Neural crest cell (in vitro differentiated cells): ENCODE results near the gene LMO2. TPM values are rescaled to one million over a fixed set of nuclear protein-coding genes. Genes with fewer than 3 reads are reported as not detected.
"Not testable (repeated sequence)": the region's sequence is repeated elsewhere in the genome, so short reads cannot be mapped to it uniquely, and the experiment has no call there.

ENCODE experiments used
- DNase-seq: peaks from one replicate; pipeline ENCODE4 v3.0.0; 2021; ENCODE audit warnings: low read depth, mixed read lengths, low spot score
- H3K27ac Mint-ChIP-seq: one replicate; pipeline ENCODE4 v1.8.0; 2021; ENCODE audit warnings: mild to moderate bottlenecking, mixed read lengths; ENCODE audit not compliant: unreplicated experiment
- H3K27me3 Mint-ChIP-seq: 2 replicates; pipeline ENCODE4 v1.8.0; 2021; ENCODE audit warnings: low read depth, mild to moderate bottlenecking, mixed read lengths
- H3K36me3 Mint-ChIP-seq: 2 replicates; pipeline ENCODE4 v1.8.0; 2021; ENCODE audit warnings: low read depth, mild to moderate bottlenecking, mixed read lengths
- H3K4me1 Mint-ChIP-seq: 2 replicates; pipeline ENCODE4 v1.8.0; 2021; ENCODE audit warnings: mixed read lengths
- H3K4me3 Mint-ChIP-seq: one replicate; pipeline ENCODE4 v1.8.0; 2021; ENCODE audit warnings: mild to moderate bottlenecking, mixed read lengths
- H3K9me3 Mint-ChIP-seq: 2 replicates; pipeline ENCODE4 v1.8.0; 2021; ENCODE audit warnings: mixed read lengths
- CTCF ChIP-seq: fragments of 200-600 bp; sonication (generic); conservative IDR thresholded peaks from 2 replicates; pipeline ENCODE4 v1.5.0; 2021; ENCODE audit warnings: antibody characterized with exemption, mild to moderate bottlenecking
- total RNA-seq: library from RNA; stranded (reverse); gene quantifications from 2 replicates; pipeline ENCODE4 v1.2.1, GENCODE V29; 2021

LMO2 gene
- total RNA-seq, 1 donor from 2014 or later: 0.49 TPM

GRCh38 chr11:33825854-33826560, 65.9 kb downstream of the LMO2 start:
- no peaks in the 10 kb centered on the region for H3K9me3 Mint-ChIP-seq
- H3K4me3 Mint-ChIP-seq: no peak overlapping the region
- H3K36me3 Mint-ChIP-seq: no peaks in the 10 kb centered on the region
- no peak overlapping the region for H3K27ac Mint-ChIP-seq
- peaks cover 19% of the 10 kb centered on the region for H3K27me3 Mint-ChIP-seq
- no peak for DNase-seq
- TF ChIP-seq CTCF: no peak
- peaks cover 4% of the 10 kb centered on the region for H3K4me1 Mint-ChIP-seq

DNA sequence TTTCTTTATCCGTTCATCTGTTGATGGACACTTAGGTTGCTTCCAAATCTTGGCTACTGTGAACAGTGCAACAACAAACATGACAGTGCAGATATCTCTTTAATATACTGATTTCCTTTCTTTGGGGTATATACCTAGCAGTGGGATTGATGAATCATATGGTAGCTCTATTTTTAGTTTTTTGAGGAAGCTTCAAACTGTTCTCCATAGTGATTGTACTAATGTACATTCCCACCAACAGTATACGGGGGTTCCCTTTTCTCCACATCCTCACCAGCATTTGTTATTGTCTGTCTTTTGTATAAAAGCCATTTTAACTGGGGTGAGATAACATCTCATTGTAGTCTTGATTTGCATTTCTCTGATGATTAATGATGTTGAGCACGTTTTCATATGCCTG, 68.9 kb downstream of the LMO2 start:
- not testable (repeated sequence) for H3K4me3 Mint-ChIP-seq, H3K27me3 Mint-ChIP-seq, H3K27ac Mint-ChIP-seq, H3K9me3 Mint-ChIP-seq, H3K36me3 Mint-ChIP-seq, H3K4me1 Mint-ChIP-seq, DNase-seq

- H3K4me3 Mint-ChIP-seq: no peak overlapping the region
Measured at GRCh38 chr11:33819278-33820035, 72.4 kb downstream of the LMO2 start.

More at GRCh38 chr11:33819278-33820035, 72.4 kb downstream of the LMO2 start:
- no peak for TF ChIP-seq CTCF
- no peak overlapping the region for H3K27ac Mint-ChIP-seq
- H3K4me1 Mint-ChIP-seq: no peaks in the 10 kb centered on the region
- no peaks in the 10 kb centered on the region for H3K36me3 Mint-ChIP-seq
- no peak for DNase-seq
- no peaks in the 10 kb centered on the region for H3K9me3 Mint-ChIP-seq
- peaks cover 26% of the 10 kb centered on the region for H3K27me3 Mint-ChIP-seq

Other genes with a start within 250 kb of the LMO2 start
- 0.57 and 0.68 TPM in 2 replicates for gene C11orf91, start 191.2 kb downstream of the LMO2 start, total RNA-seq
- 80.5 and 86.3 TPM in 2 replicates for gene CD59, start 155.7 kb downstream of the LMO2 start, total RNA-seq
- 23.2 TPM in 2 replicates for gene FBXO3, start 117.6 kb downstream of the LMO2 start, total RNA-seq
- 383 and 396 TPM in 2 replicates for gene CAPRIN1, start 159.7 kb upstream of the LMO2 start, total RNA-seq
- gene NAT10, start 213.6 kb upstream of the LMO2 start, total RNA-seq: 70.8 and 73.2 TPM in 2 replicates